PFSK-1 (cell line): Measurements from ENCODE around the gene FXYD2.

Experiments
- FOXP2 ChIP-seq: optimal IDR thresholded peaks from 2 replicates; pipeline ENCODE3; 2011; ENCODE audit warnings: borderline replicate concordance, control low read depth, inconsistent platforms; ENCODE audit not compliant: insufficient read depth; ENCODE audit errors: extremely low read length, extremely low read depth
- POLR2AphosphoS5 ChIP-seq: IDR thresholded peaks from 2 replicates; pipeline ENCODE4 v1.6.1; 2012; ENCODE audit warnings: low read depth, mild to moderate bottlenecking, control low read depth, low read length, moderate library complexity
- SIN3A ChIP-seq: IDR thresholded peaks from 2 replicates; pipeline ENCODE4 v1.6.1; 2012; ENCODE audit warnings: mild to moderate bottlenecking, low read length, moderate library complexity, borderline replicate concordance; ENCODE audit not compliant: insufficient read depth
- TAF1 ChIP-seq: IDR thresholded peaks from 2 replicates; pipeline ENCODE4 v1.6.1; 2012; ENCODE audit warnings: low read length, control low read depth, borderline replicate concordance; ENCODE audit not compliant: insufficient read depth
- TF ChIP-seq, protein P1 (sequence below), 2 experiments: IDR thresholded peaks; 2 replicates each; pipeline versions ENCODE4 v1.6.1 to v1.8.0; 2011 to 2012; ENCODE audit warnings: low read depth in 2 of 2, low read length in 2 of 2, control low read depth in 1 of 2, inconsistent platforms in 1 of 2, mild to moderate bottlenecking in 1 of 2, moderate library complexity in 1 of 2; ENCODE audit not compliant: insufficient read depth in 1 of 2

Gene FXYD2

DNA sequence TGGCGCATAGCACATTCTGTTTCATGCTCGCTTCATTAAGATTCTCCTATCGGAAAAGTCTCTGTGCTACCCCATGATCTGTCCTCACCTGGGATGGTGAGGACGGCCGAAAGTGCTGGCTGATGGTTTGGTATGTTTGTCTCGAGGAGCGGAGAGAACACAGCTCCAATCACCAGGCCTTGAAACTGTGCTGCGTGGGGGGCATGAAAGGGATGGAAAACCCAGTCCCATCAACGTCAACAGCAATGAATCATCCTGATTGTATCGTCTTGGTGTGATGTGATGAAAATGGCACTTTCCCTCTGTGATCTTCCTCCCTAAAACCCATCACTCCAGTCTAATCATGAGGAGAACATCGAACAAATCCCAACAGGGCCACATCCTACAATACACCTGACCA, 43.5 kb upstream of the FXYD2 start:
- TF ChIP-seq FOXP2, result no peak
- no peak for TF ChIP-seq TAF1
- TF ChIP-seq, protein P1, sequence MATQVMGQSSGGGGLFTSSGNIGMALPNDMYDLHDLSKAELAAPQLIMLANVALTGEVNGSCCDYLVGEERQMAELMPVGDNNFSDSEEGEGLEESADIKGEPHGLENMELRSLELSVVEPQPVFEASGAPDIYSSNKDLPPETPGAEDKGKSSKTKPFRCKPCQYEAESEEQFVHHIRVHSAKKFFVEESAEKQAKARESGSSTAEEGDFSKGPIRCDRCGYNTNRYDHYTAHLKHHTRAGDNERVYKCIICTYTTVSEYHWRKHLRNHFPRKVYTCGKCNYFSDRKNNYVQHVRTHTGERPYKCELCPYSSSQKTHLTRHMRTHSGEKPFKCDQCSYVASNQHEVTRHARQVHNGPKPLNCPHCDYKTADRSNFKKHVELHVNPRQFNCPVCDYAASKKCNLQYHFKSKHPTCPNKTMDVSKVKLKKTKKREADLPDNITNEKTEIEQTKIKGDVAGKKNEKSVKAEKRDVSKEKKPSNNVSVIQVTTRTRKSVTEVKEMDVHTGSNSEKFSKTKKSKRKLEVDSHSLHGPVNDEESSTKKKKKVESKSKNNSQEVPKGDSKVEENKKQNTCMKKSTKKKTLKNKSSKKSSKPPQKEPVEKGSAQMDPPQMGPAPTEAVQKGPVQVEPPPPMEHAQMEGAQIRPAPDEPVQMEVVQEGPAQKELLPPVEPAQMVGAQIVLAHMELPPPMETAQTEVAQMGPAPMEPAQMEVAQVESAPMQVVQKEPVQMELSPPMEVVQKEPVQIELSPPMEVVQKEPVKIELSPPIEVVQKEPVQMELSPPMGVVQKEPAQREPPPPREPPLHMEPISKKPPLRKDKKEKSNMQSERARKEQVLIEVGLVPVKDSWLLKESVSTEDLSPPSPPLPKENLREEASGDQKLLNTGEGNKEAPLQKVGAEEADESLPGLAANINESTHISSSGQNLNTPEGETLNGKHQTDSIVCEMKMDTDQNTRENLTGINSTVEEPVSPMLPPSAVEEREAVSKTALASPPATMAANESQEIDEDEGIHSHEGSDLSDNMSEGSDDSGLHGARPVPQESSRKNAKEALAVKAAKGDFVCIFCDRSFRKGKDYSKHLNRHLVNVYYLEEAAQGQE (IDR thresholded peaks at IDR 0.05; ENCODE audit: insufficient read depth in 1 of 2, low read depth in 2 of 2, low read length in 2 of 2), result no peak
- TF ChIP-seq POLR2AphosphoS5, result no peak
- TF ChIP-seq SIN3A, result no peak

DNA sequence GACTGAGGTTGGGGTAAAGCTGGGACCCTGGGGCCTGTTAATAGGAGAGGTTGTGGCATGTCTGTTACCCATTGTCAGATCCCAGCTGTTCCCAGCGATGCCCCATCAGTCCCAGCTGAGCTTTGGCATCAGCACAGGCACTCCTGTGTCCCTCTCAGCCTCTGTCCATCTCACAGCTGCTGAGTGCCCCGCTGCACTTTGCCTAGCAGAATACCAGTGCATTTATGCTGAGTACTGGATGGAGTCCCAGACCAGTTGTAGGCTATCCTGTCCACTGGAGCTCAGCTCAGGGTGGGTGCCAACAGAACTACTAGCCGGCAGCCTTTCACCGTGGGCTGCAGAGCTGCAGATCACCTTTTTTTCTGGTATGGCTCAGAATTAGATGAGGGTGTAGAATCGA, 42.0 kb upstream of the FXYD2 start:
- TF ChIP-seq, protein P1 (IDR thresholded peaks at IDR 0.05; ENCODE audit: insufficient read depth in 1 of 2, low read depth in 2 of 2, low read length in 2 of 2), result no peak
- TF ChIP-seq POLR2AphosphoS5 (no peak), TAF1 (no peak), FOXP2 (no peak)

DNA sequence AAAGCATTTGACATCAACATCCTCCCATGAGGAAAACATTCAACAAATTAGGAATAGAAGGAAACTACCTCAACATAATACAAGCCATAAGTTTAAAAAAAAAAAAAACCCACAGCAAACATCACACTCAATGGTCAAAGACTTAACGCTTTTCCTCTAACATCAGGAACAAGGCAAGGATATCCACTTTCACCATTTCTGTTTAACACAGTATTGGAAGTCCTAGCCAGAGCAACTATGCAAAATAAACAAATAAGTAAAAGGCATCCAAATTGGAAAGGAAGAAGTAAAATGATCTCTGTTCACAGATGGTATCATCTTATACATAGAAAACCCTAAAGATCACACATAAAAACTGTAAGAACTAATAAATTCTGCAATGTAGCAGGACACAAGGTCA, 38.8 kb upstream of the FXYD2 start:
- TF ChIP-seq POLR2AphosphoS5, result no peak
- TF ChIP-seq SIN3A, result no peak
- no peak for TF ChIP-seq TAF1
- no peak for TF ChIP-seq FOXP2

DNA sequence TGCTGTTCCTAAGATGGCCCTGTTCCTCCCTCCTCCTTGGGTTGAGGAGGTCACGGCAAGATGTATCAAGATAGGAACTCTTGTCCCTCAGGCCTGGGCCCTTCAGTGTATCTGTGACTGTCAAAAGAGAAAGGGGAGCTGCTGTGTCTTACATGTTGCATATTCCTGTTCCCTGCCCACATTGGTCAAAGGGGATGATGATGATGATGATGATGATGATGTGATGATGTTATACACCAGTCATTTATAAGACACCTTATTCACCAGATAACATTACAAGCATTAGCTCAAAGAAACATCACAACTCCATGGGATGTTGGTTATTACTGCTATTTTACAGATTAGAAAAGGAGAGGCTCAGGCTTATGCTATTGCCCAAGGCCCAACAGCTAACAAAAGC, 38.2 kb upstream of the FXYD2 start:
- no peak for TF ChIP-seq SIN3A
- TF ChIP-seq TAF1, result no peak
- TF ChIP-seq, protein P1 (IDR thresholded peaks at IDR 0.05; ENCODE audit: insufficient read depth in 1 of 2, low read depth in 2 of 2, low read length in 2 of 2), result no peak
- no peak for TF ChIP-seq FOXP2
- no peak for TF ChIP-seq POLR2AphosphoS5

DNA sequence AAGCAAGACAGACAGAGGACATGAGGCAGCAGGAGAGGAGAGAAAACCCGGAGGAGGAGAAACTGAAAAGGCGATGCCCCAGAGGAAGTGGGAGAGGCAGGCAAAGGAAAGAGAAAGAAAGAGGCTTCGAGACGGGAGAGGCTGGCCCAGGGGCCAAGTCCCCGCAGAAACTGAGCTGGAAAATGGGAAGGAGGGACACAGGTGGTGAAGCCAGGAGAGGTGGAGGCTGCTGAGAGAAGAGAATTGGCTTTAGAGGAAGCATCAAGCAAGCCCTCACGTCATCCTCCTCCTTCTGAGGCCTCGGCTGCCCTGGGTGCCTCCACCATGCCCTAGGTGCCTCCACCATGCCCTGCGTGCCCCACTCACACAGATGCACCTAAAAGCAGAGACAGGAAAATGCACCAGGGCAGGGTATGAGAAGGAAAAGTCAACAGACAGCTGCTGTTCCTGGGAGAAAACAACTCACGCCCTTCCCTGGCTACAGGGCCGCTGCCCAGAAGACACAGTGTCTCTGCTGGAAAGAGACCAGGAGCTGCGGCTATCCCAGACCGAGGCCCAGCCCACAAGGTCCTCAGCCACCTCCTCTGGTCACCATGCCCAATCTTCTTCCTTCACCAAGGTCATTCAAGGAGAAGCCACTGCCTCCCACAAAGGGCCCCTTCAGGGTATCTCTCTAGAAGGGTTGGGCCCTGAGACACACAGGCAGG, 37.6 kb upstream of the FXYD2 start:
- no peak for TF ChIP-seq FOXP2
- no peak for TF ChIP-seq TAF1
- TF ChIP-seq, protein P1 (IDR thresholded peaks at IDR 0.05; ENCODE audit: insufficient read depth in 1 of 2, low read depth in 2 of 2, low read length in 2 of 2), result no peak
